ENCODE measurements around the gene SHE. TPM values are rescaled to one million over a fixed set of nuclear protein-coding genes. Genes with fewer than 3 reads are reported as not detected.
"Not testable (repeated sequence)": the region's sequence is repeated elsewhere in the genome, so short reads cannot be mapped to it uniquely, and the experiment has no call there.

Gene SHE
- total and polyA plus RNA-seq, 2 experiments from 2014 or later: 0.23 to 0.69 TPM

GRCh38 chr1:154489695-154490274, 12.4 kb downstream of the SHE start:
- H4K20me1 ChIP-seq (replicated peaks; ENCODE audit: insufficient read depth): no peaks in the 10 kb centered on the region
- no peak overlapping the region for H2AFZ ChIP-seq
- H3K9me3 Mint-ChIP-seq: no peaks in the 10 kb centered on the region
- H3K4me1 ChIP-seq (ENCODE audit: insufficient read depth): peaks cover 16% of the 10 kb centered on the region
- DNase-seq (ENCODE audit: low spot score): no peak
- peaks cover 12% of the 10 kb centered on the region for H3K27me3 Mint-ChIP-seq (ENCODE audit: insufficient read depth, low read depth, poor library complexity)
- H3K79me2 ChIP-seq (replicated peaks; ENCODE audit: insufficient read depth): no peaks in the 10 kb centered on the region
- peaks cover 15% of the 10 kb centered on the region for H3K4me1 Mint-ChIP-seq
- H3K27ac Mint-ChIP-seq: no peak overlapping the region
- no peaks in the 10 kb centered on the region for H3K36me3 ChIP-seq (ENCODE audit: insufficient read depth)
- no peak overlapping the region for H3K27ac ChIP-seq (ENCODE audit: low read depth)
- H3K4me2 ChIP-seq: no peak overlapping the region
- ATAC-seq: no peak
- no peak for TF ChIP-seq ZNF114 (CRISPR knock-in tag; IDR thresholded peaks at IDR 0.05)
- no peak for TF ChIP-seq REST (IDR thresholded peaks at IDR 0.05; ENCODE audit: unreplicated experiment)
- TF ChIP-seq EZH2 (IDR thresholded peaks at IDR 0.05; ENCODE audit: low read depth, unreplicated experiment): no peak
- TF ChIP-seq NANOG (IDR thresholded peaks at IDR 0.05; ENCODE audit: borderline replicate concordance): no peak
- no peaks in the 10 kb centered on the region for H3K36me3 Mint-ChIP-seq (ENCODE audit: low read depth)
- H3K4me3 ChIP-seq: no peak overlapping the region
- no peak overlapping the region for H3K4me3 Mint-ChIP-seq
- H3F3A ChIP-seq (replicated peaks; ENCODE audit: low read depth): no peaks in the 10 kb centered on the region
- H3K27me3 ChIP-seq (ENCODE audit: insufficient read depth): no peaks in the 10 kb centered on the region
- H3K9me2 ChIP-seq (ENCODE audit: insufficient read depth): peaks cover 9% of the 10 kb centered on the region; the same call in 1 of the 2 replicates

- Histone ChIP-seq H3K36me3 (ENCODE audit: insufficient read depth) (no peaks in the 10 kb centered on the region), H3F3A (replicated peaks; ENCODE audit: low read depth) (no peaks in the 10 kb centered on the region), H3K27me3 (ENCODE audit: insufficient read depth) (no peaks in the 10 kb centered on the region), H3K79me2 (replicated peaks; ENCODE audit: insufficient read depth) (no peaks in the 10 kb centered on the region), H4K20me1 (replicated peaks; ENCODE audit: insufficient read depth) (no peaks in the 10 kb centered on the region), H3K9me2 (ENCODE audit: insufficient read depth) (peaks cover 9% of the 10 kb centered on the region; the same call in 1 of the 2 replicates), H3K27ac (ENCODE audit: low read depth) (no peak overlapping the region), H3K4me3 (no peak overlapping the region), H2AFZ (peak overlapping the region; percentile 87), H3K4me1 (ENCODE audit: insufficient read depth) (peaks cover 15% of the 10 kb centered on the region), H3K4me2 (no peak overlapping the region)
- Mint-ChIP-seq H3K9me3 (no peaks in the 10 kb centered on the region), H3K4me1 (peaks cover 15% of the 10 kb centered on the region), H3K27me3 (ENCODE audit: insufficient read depth, low read depth, poor library complexity) (peaks cover 12% of the 10 kb centered on the region), H3K4me3 (no peak overlapping the region), H3K36me3 (ENCODE audit: low read depth) (no peaks in the 10 kb centered on the region), H3K27ac (no peak overlapping the region)
- DNase-seq (ENCODE audit: low spot score): peak; percentile 38
- TF ChIP-seq ZNF331 (CRISPR knock-in tag; IDR thresholded peaks at IDR 0.05; ENCODE audit: low read depth): no peak
- 0 out of 4 replicates have a peak, but pooled peaks of 1 of the 2 experiments have one; percentile 17 for TF ChIP-seq CTCF (conservative IDR thresholded peaks at IDR 0.05; ENCODE audit: low read depth in 2 of 2)
- peak; percentile 67 for ATAC-seq
These were observed 13.3 kb downstream of the SHE start for GRCh38 chr1:154488922-154489321.

- ATAC-seq; H3K4me1 Mint-ChIP-seq; H3K9me3 Mint-ChIP-seq; H3K4me3 Mint-ChIP-seq; H4K20me1 ChIP-seq (replicated peaks; ENCODE audit: insufficient read depth); H3K79me2 ChIP-seq (replicated peaks; ENCODE audit: insufficient read depth); H3K27me3 Mint-ChIP-seq (ENCODE audit: insufficient read depth, low read depth, poor library complexity); DNase-seq (ENCODE audit: low spot score); H3K9me2 ChIP-seq (ENCODE audit: insufficient read depth); H3K4me3 ChIP-seq; H3K4me2 ChIP-seq; H3K4me1 ChIP-seq (ENCODE audit: insufficient read depth); H3F3A ChIP-seq (replicated peaks; ENCODE audit: low read depth); H3K27ac ChIP-seq (ENCODE audit: low read depth); H3K27ac Mint-ChIP-seq; H3K36me3 ChIP-seq (ENCODE audit: insufficient read depth); H3K27me3 ChIP-seq (ENCODE audit: insufficient read depth); H2AFZ ChIP-seq; H3K36me3 Mint-ChIP-seq (ENCODE audit: low read depth): not testable (repeated sequence)
These were observed 15.5 kb downstream of the SHE start for GRCh38 chr1:154486756-154487155.
